Mucosa of descending colon (tissue), 3 donors: ENCODE data around the gene VWA7. TPM values are rescaled to one million over a fixed set of nuclear protein-coding genes. Genes with fewer than 3 reads are reported as not detected.

Experiments used
- ATAC-seq: fragments of 200-7000 bp; cut with Tn5 transposase; one replicate; pipeline ENCODE4 v1.9.1; 2020; ENCODE audit warnings: mild to moderate bottlenecking, moderate library complexity
- DNase-seq, 3 donors: peaks; one replicate each; pipeline ENCODE4 v3.0.0-alpha.2; 2020
- H3K36me3 ChIP-seq: fragments of 200-600 bp; one replicate; pipeline ENCODE4 v1.8.0; 2021; ENCODE audit warnings: low read depth, mild to moderate bottlenecking
- H3K4me1 ChIP-seq: fragments of 200-600 bp; one replicate; pipeline ENCODE4 v1.8.0; 2021; ENCODE audit warnings: low read depth, mild to moderate bottlenecking
- H3K4me3 ChIP-seq: fragments of 200-600 bp; one replicate; pipeline ENCODE4 v1.8.0; 2021; ENCODE audit warnings: mild to moderate bottlenecking
- H3K9me3 ChIP-seq: fragments of 200-600 bp; one replicate; pipeline ENCODE4 v1.8.0; 2021; ENCODE audit warnings: mild to moderate bottlenecking
- CTCF ChIP-seq: fragments of 200-600 bp; IDR thresholded peaks from one replicate; pipeline ENCODE4 v1.8.0; 2022; ENCODE audit warnings: antibody characterized with exemption, mild to moderate bottlenecking
- intact Hi-C, 2 donors: fragments of 100-400 bp; cut with DNase I in 1 of 2; cut with micrococcal nuclease in 1 of 2; formaldehyde crosslinking; loops; one replicate each; pipeline versions ENCODE4 v1.11.0 to v1.11.1; 2022; cut with DNase I, micrococcal nuclease
- total RNA-seq, 3 donors: library from RNA; stranded (reverse); fragmentation: NEBNext Ultra II Directional in 2 of 3; extraction: Animal tissue kit (Norgen Biotek cat#: 25700) in 2 of 3; gene quantifications; one replicate each; pipeline versions ENCODE4 v1.2.1 to v1.2.4, GENCODE V29; 2021 to 2023
- donor health status: DM: no; HTN: no; CAD: no; lungs with moderate emphysema.
- donor health status: DM: no; HTN: no; CAD: no.
- donor health status: DM: no; HTN: yes; CAD: no.

VWA7 gene
- total RNA-seq, 3 donors from 2014 or later = 5.9 to 8.2 (median 6.9) TPM

- DNase-seq = no peak
- Histone ChIP-seq H3K36me3 (no peaks in the 10 kb centered on the region), H3K4me1 (peaks cover 11% of the 10 kb centered on the region), H3K4me3 (no peak overlapping the region), H3K9me3 (no peaks in the 10 kb centered on the region)
- no peak for ATAC-seq
- intact Hi-C loops = no loop called here
- TF ChIP-seq CTCF = no peak
Observed at GRCh38 chr6:31768363-31769257, 8.5 kb downstream of the VWA7 start.

- Histone ChIP-seq H3K36me3 (no peaks in the 10 kb centered on the region), H3K9me3 (no peaks in the 10 kb centered on the region), H3K4me3 (no peak overlapping the region), H3K4me1 (peaks cover 7% of the 10 kb centered on the region)
- TF ChIP-seq CTCF = no peak
- DNase-seq = no peak
- intact Hi-C loops = no loop called here
- ATAC-seq = no peak
Observed at GRCh38 chr6:31767096-31767645, 10.0 kb downstream of the VWA7 start.

GRCh38 chr6:31765910-31766794 lies 11.0 kb downstream of the VWA7 start:
- Histone ChIP-seq H3K9me3 (no peaks in the 10 kb centered on the region), H3K4me1 (peaks cover 6% of the 10 kb centered on the region), H3K36me3 (no peaks in the 10 kb centered on the region), H3K4me3 (no peak overlapping the region)
- intact Hi-C loops = no loop called here
- ATAC-seq = peak; percentile 16
- no peak for DNase-seq
- no peak for TF ChIP-seq CTCF

- no peaks in the 10 kb centered on the region for H3K9me3 ChIP-seq
- no peaks in the 10 kb centered on the region for H3K36me3 ChIP-seq
- no peak for DNase-seq
- ATAC-seq = no peak
- no peak overlapping the region for H3K4me3 ChIP-seq
- H3K4me1 ChIP-seq = peaks cover 6% of the 10 kb centered on the region
- no peak for TF ChIP-seq CTCF
- intact Hi-C loops = no loop called here
Observed at GRCh38 chr6:31765559-31765909, 11.6 kb downstream of the VWA7 start.

- DNase-seq = no peak
- H3K4me3 ChIP-seq = no peak overlapping the region
- ATAC-seq = no peak
- no peak for TF ChIP-seq CTCF
- intact Hi-C loops = no loop called here
- no peaks in the 10 kb centered on the region for H3K36me3 ChIP-seq
- H3K4me1 ChIP-seq = no peaks in the 10 kb centered on the region
- H3K9me3 ChIP-seq = no peaks in the 10 kb centered on the region
Observed at GRCh38 chr6:31764198-31764597, 12.9 kb downstream of the VWA7 start.
